ENCODE data around the gene PDSS1.

PDSS1 gene

GRCh38 chr10:26699631-26700030 is 2.1 kb downstream of the PDSS1 start:
- DNase-seq, result no peak

DNA sequence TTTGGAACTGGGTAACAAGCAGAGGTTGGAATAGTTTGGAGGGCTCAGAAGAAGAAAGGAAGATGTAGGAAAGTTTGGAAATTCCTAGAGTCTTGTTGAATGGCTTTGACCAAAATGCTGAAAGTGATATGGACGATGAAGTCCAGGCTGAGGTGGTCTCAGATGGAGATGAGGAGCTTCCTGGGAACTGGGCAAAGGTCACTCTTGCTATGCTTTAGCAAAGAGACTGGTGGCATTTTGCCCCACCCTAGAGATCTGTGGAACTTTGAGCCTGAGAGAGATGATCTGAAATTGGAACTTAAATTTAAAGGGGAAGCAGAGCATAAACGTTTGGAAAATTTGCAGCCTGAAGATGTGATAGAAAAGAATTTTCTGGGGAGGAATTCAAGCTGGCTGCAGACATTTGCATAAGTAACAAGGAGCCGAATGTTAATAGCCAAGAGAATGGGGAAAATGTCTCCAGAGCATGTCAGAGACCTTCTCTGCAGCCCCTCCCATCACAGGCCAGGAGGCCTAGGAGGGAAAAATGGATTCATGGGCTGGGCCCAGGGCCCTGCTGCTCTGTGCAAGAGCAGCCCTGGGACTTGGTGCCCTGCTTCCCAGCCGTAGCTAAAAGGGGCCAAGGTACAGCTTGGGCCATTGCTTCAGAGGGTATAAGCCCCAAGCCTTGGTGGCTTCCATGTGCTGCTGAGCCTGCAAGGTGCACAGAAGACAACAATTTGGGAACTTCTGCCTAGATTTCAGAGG is 3.6 kb downstream of the PDSS1 start:
- no peak for DNase-seq

GRCh38 chr10:26703096-26703495 is 5.6 kb downstream of the PDSS1 start:
- no peak for DNase-seq

DNA sequence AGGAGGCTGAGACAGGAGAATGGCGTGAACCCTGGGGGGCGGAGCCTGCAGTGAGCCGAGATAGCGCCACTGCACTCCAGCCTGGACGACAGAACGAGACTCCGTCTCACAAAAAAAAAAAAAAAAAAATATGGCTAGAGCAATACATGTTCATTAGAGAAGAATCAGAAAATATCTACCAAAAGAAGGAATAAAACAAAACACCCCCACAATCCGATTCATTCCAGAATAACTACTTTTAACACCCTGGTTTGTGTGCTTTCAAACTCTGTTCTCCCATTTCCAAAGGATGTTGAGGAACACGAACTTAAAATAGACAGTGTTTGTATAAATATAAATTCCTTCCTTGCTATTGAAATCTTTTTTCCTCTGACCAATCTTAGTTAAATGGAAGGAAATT is 6.5 kb downstream of the PDSS1 start:
- DNase-seq, result no peak

GRCh38 chr10:26706206-26706605 is 8.7 kb downstream of the PDSS1 start:
- no peak for DNase-seq

GRCh38 chr10:26706936-26707335 is 9.4 kb downstream of the PDSS1 start:
- no peak for DNase-seq

- DNase-seq, result no peak
Observed at GRCh38 chr10:26711324-26711723, 13.8 kb downstream of the PDSS1 start.

- no peak for DNase-seq
Observed at GRCh38 chr10:26714415-26715136, 17.1 kb downstream of the PDSS1 start.

GRCh38 chr10:26715137-26715487 is 17.6 kb downstream of the PDSS1 start:
- no peak for DNase-seq

DNA sequence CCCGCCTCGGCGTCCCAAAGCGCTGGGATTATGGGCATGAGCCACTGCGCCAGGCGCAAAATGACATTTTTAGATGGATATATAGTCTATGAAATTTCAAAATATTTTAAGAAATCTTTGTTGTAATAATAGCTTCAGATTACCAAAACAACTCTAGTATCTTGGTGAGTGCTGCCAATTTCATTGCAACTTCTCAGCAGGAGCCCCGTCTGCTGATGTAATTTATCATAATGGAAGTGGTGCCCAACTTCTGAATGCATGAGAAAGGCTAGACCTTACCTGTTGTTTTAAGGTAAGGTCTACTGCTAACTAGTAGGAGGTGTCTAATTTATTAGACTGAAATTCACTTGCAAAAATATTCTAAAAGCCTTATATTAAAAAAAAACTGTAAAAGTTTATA is 20.0 kb downstream of the PDSS1 start:
- no peak for DNase-seq

DNA sequence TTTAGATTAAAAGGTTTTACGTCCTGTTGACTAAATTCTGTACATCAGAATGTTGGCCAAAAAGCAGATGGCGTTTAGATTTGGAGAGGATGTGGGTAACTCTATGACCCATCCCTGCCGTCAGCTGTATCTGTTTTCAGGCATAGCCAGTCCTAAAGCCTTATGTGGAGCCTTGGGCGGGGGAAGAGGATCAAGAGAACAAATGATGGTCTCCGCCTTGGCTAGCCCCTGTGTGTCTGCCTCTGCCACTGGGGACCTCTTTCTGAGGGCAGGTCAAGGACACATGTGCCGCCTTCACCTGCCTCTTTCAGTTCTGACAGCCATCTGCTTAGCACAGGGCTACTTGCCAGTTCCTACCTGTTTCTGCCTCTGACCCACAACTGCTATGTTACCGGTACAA is 24.1 kb downstream of the PDSS1 start:
- peak; percentile 52 for DNase-seq

- DNase-seq, result no peak
Observed at GRCh38 chr10:26723016-26723415, 25.5 kb downstream of the PDSS1 start.

DNA sequence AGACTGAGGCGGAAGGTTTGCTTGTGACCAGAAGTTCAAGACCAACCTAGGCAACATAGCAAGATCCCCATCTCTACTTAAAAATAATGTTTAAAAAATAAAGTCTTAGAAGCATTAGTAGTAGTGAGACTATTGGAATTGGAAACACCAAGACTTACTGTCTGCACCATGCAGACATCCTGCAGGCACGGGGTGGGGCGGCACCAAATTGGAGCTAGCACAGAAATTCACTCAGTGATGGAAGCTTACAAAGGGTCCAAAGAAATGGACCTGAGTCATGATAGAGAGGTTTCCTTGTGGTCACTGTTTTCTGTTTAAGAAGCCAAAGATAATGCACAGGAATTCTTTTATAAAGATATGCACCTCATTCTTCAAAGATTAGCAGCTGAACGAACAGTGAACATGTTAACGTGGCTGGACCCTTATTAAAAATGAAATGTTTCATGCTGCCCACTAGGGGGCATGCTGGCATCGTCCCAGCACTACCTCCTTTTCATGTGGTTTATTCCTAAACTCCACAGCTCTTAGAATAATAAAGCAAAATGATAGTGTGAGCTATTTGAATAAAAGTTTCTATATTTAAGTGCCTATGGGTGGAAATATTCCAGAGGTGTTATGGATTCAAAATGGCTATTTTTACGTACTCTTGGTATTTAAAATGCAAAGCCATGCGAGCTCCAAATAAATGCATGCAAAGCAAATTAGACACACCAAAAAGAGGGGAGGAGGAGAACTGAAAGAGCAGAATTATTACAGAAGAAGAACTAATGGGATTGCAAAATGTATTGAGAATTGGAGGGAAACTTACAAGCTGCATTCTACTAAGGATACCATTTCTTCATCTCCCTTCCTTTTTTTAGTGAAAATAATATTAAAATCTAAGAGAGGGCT is 28.6 kb downstream of the PDSS1 start:
- DNase-seq, result peak; percentile 54

DNA sequence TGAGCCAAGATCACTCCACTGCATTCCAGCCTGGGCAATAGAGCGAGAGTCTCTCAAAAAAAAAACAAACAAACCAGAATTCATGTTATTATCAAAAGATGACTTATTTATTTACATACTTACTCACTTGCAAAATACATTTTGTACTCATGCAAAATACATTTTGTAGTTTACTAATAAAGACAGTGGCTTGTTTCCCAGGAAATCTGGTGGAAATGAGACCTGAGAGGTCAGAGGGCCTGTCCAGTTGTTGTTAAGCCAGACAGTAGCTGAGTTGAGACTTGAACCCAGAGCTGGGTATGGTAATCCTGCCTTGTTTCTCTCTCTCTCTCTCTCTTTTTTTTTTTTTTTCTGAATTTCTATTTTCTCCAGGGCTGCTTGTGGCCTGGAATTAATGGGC is 29.5 kb downstream of the PDSS1 start:
- no peak for DNase-seq

GRCh38 chr10:26728957-26729356 is 31.5 kb downstream of the PDSS1 start:
- DNase-seq, result no peak

DNA sequence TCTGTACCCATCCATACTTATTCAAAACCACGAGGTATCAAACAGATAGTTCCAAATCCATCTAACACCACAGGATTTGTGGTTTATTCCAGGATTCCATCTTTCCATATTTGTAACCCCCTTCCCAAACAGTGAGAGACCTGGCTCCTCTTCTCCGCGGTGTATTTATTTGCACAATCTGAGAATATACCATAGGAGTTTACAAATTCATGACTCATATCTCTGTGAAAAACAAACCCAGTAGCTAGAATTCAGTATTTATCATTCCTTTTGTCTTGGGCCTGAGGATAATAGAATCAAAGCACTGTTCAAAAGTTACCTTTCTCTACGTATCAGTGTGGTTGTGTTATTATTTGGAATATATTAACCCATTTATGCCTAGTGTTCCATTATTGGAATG is 31.9 kb downstream of the PDSS1 start:
- DNase-seq, result no peak

- DNase-seq, result no peak
Observed at GRCh38 chr10:26730552-26730951, 33.1 kb downstream of the PDSS1 start.

- no peak for DNase-seq
Observed at GRCh38 chr10:26733750-26734568, 36.5 kb downstream of the PDSS1 start.

- DNase-seq, result no peak
Observed at GRCh38 chr10:26735435-26735834, 37.9 kb downstream of the PDSS1 start.

DNA sequence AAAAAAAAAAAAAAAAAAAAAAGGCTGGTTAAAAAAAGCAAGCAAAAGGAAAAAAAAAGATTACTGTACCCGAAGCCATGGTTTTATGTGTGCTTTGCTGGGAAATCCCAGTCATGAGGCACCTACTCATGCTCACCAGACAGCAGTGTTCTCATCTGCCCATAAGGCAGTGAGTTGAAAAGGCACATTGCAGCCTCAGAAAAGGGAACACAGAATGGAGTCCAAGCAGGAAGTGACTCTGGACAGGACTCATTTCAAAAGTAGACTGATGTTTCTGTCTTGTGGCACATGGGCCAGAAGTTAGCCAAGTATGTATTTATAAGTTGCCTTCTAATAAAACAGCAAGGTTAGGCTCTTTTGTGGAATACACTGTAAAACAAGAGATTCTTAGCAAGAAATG is 40.2 kb downstream of the PDSS1 start:
- peak; percentile 45 for DNase-seq

DNA sequence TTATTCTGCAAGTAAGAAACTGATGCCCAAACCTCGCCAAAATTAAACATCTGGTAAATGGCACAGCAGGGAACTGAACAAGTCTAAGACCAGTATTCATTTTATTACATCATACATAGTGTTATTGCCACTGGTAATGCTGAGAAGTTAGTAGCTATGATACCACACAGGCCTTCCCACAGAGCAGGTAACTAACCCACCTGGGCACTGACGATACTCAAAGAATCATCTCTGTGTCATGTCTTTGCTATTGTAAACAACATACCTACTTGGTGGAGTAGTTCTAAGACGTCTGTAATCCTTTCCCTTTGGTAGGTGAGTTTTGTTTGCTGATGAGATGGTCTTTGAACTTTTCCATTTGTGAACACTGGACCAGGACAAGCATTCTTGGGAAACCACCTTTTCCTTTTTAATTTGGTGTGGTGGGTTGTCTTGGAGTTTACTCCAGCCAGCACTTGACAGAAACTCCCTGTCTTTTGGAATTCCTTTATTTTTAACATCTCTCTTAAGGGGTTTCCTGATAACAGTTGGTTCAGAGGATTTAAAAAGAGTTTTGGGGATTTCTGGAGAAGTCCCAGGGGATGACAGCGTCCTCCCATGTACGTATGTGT is 40.9 kb downstream of the PDSS1 start:
- no peak for DNase-seq

DNA sequence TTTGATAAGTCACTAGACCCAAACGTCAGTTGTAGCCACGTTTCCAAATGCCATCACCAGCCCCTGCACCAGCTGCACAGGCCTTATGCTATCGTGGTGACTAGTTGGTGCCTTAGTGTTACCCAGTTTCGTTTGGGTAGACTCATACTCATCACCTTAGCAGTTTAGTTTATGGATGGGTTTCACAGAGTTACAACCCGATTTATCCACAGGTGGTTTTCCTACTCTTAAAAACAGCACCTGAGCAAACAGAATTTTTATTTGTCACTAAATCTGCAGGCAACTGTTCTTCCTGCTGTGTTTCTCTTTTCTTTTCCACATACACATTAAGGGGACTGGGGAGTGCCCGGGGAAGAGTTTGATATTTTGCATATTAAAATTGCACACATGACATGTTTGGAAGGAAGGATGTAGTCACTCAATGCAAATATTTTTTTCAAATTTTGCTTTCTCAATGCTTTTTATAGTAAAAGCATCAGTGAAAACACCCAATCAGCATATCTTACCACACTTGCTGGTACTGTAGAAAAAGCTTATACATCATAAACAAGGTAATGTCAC is 41.6 kb downstream of the PDSS1 start:
- DNase-seq, result peak; percentile 11

All from CD4-positive, alpha-beta T cell treated with Interleukin-4 for 4 hours (primary cell).